ENCODE data around the gene NCBP2L. TPM values are rescaled to one million over a fixed set of nuclear protein-coding genes. Genes with fewer than 3 reads are reported as not detected.

Gene NCBP2L
- total and polyA plus RNA-seq, 9 donors = 0.20 to 1.6 (median 0.52) TPM; not detected in 1

- Histone ChIP-seq H3K4me3 (no peak overlapping the region), H3K27me3 (no peaks in the 10 kb centered on the region), H3K27ac (peak overlapping the region in 1 of 2 donors; percentile 38), H3K36me3 (no peaks in the 10 kb centered on the region), H3K9me3 (no peaks in the 10 kb centered on the region), H3K4me1 (ENCODE audit: insufficient read depth) (peaks cover 28% of the 10 kb centered on the region)
- 88 to 94% (median 89%) methylated on average over 3 of the region's 3 CpGs for WGBS, 3 donors
- DNase-seq = no peak
- intact Hi-C loops (cut with DNase I) = no loop called here
- TF ChIP-seq POLR2A (IDR thresholded peaks at IDR 0.05) = no peak
- TF ChIP-seq EP300 (IDR thresholded peaks at IDR 0.05) = no peak
- TF ChIP-seq CTCF (IDR thresholded peaks at IDR 0.05) = no peak
Measured at GRCh38 chrX:107739541-107739940, 38.0 kb upstream of the NCBP2L start.

GRCh38 chrX:107741404-107741790, 36.1 kb upstream of the NCBP2L start:
- peak overlapping the region; percentile 76 to 79 for H3K27ac ChIP-seq
- 29 to 41% (median 35%) methylated on average over 7 of the region's 7 CpGs for WGBS, 3 donors
- H3K4me1 ChIP-seq (ENCODE audit: insufficient read depth) = peaks cover 30% of the 10 kb centered on the region
- H3K36me3 ChIP-seq = no peaks in the 10 kb centered on the region
- intact Hi-C loops (cut with DNase I) = no loop called here
- no peak for DNase-seq
- no peak overlapping the region for H3K4me3 ChIP-seq
- TF ChIP-seq EP300 (IDR thresholded peaks at IDR 0.05) (no peak), POLR2A (IDR thresholded peaks at IDR 0.05) (no peak), CTCF (IDR thresholded peaks at IDR 0.05) (no peak)
- no peaks in the 10 kb centered on the region for H3K27me3 ChIP-seq
- no peaks in the 10 kb centered on the region for H3K9me3 ChIP-seq

GRCh38 chrX:107742700-107743191, 34.8 kb upstream of the NCBP2L start:
- Histone ChIP-seq H3K4me3 (peak overlapping the region; percentile 9), H3K27me3 (no peaks in the 10 kb centered on the region)

GRCh38 chrX:107743995-107744394, 33.5 kb upstream of the NCBP2L start:
- no peak for DNase-seq
- Histone ChIP-seq H3K4me1 (ENCODE audit: insufficient read depth) (peaks cover 28% of the 10 kb centered on the region), H3K27ac (peak overlapping the region in 1 of 2 donors; percentile 83), H3K9me3 (no peaks in the 10 kb centered on the region), H3K4me3 (no peak overlapping the region), H3K36me3 (no peaks in the 10 kb centered on the region), H3K27me3 (no peaks in the 10 kb centered on the region)
- intact Hi-C loops (cut with DNase I) = no loop called here
- TF ChIP-seq CTCF (IDR thresholded peaks at IDR 0.05) (no peak), EP300 (IDR thresholded peaks at IDR 0.05) (no peak), POLR2A (IDR thresholded peaks at IDR 0.05) (no peak)
- WGBS, 3 donors = 80 to 98% (median 90%) methylated on average over 7 of the region's 7 CpGs

More at GRCh38 chrX:107742700-107743191, 34.8 kb upstream of the NCBP2L start:
- Histone ChIP-seq H3K9me3 (no peaks in the 10 kb centered on the region), H3K36me3 (no peaks in the 10 kb centered on the region), H3K27ac (peak overlapping the region; percentile 83 to 91), H3K4me1 (ENCODE audit: insufficient read depth) (peaks cover 32% of the 10 kb centered on the region)
- TF ChIP-seq POLR2A (IDR thresholded peaks at IDR 0.05) (no peak), EP300 (IDR thresholded peaks at IDR 0.05) (no peak), CTCF (IDR thresholded peaks at IDR 0.05) (no peak)
- peak in 3 of 5 donors; percentile 29 to 59 (median 48) for DNase-seq
- 39 to 54% (median 51%) methylated on average over 23 of the region's 23 CpGs for WGBS, 3 donors
- intact Hi-C loops (cut with DNase I) = no loop called here

All from ovary (tissue), 9 donors.